Stomach smooth muscle (tissue), 2 donors: ENCODE measurements around the gene NR4A2.

Source experiments
- H3K27ac ChIP-seq: one replicate; pipeline ENCODE4 v1.7.0; 2013; ENCODE audit warnings: mild to moderate bottlenecking, low read length, inconsistent platforms
- H3K27me3 ChIP-seq, 2 donors: one replicate each; pipeline ENCODE4 v1.7.0; 2013; ENCODE audit warnings: low read length in 2 of 2; ENCODE audit not compliant: insufficient read depth in 2 of 2, control insufficient read depth in 1 of 2
- H3K36me3 ChIP-seq, 2 donors: one replicate each; pipeline ENCODE4 v1.7.0; 2013; ENCODE audit warnings: low read length in 2 of 2; ENCODE audit not compliant: control insufficient read depth in 2 of 2, insufficient read depth in 2 of 2
- H3K4me1 ChIP-seq: one replicate; pipeline ENCODE4 v1.7.0; 2013; ENCODE audit warnings: low read length; ENCODE audit not compliant: control insufficient read depth, insufficient read depth
- H3K4me3 ChIP-seq, 2 donors: one replicate each; pipeline ENCODE4 v1.7.0; 2013; ENCODE audit warnings: low read length in 2 of 2
- H3K9ac ChIP-seq, 2 donors: one replicate each; pipeline ENCODE4 v1.7.0; 2013; ENCODE audit warnings: low read length in 2 of 2, mild to moderate bottlenecking in 1 of 2
- H3K9me3 ChIP-seq, 2 donors: one replicate each; pipeline ENCODE4 v1.7.0; 2013; ENCODE audit warnings: low read length in 2 of 2; ENCODE audit not compliant: control insufficient read depth in 2 of 2
- donor health status: healthy.
- donor health status: Pancreatic carcinoma.

Gene NR4A2

DNA sequence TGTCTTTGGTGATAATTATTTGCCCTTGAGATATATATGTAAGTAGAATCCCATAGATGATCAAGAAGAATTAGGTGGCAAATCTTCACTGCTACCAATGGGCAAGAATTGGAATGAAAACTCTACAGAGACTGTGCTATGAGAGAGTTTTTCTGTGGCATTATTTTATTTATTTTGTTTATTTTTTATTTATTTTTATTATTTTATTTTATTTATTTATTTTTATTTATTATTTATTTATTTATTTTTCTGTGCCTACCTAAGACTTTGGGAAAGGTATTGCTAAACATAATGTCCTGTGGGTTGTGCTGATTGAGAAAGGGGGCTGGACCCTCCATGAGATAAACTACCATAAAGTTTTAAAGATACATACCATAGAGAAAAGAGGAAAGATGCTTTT, 16.6 kb upstream of the NR4A2 start:
- Histone ChIP-seq H3K36me3 (no peaks in the 10 kb centered on the region), H3K27me3 (no peaks in the 10 kb centered on the region), H3K9me3 (no peaks in the 10 kb centered on the region), H3K4me3 (no peak overlapping the region), H3K9ac (no peak overlapping the region), H3K27ac (no peak overlapping the region), H3K4me1 (no peaks in the 10 kb centered on the region)

DNA sequence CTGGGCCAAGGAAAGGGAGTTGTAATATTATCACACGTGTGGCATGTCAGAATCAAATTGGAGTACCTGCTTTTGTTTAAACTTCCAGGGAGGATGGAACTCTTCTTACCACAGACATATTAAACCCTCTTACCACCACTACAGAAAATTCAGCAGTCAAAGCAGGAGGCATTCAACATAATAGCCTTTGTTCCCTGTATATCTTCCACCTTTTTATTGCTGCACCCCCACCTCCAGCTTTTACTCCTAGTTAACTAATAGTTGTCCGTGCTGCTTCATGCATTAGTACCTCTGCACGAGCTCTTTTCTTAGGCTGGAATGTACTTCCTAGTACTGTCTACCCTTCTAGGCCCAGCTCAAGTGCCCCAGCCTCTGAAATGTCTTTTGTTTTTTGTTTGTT, 14.9 kb upstream of the NR4A2 start:
- no peaks in the 10 kb centered on the region for H3K9me3 ChIP-seq
- no peaks in the 10 kb centered on the region for H3K27me3 ChIP-seq
- peaks cover 3% of the 10 kb centered on the region for H3K4me1 ChIP-seq
- no peak overlapping the region for H3K9ac ChIP-seq
- no peaks in the 10 kb centered on the region for H3K36me3 ChIP-seq
- no peak overlapping the region for H3K4me3 ChIP-seq
- no peak overlapping the region for H3K27ac ChIP-seq

DNA sequence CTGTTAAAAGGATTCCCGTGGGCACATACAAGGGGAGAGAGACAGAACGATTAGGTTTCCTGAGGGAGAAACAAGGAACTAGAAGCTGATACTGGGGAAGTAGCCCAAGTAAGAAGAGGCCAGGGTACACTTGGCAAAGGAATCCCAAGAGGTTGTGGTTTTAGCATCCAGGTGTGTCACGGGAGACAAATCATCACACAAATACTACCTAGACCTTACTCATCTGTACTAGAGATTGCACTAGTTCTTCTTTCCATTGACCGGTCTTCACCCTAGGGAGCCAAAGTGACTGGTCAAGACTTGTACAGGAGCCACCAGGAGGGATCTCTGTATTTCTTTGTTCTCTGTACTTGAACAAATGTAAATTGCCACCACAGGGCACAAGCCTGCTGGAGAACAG, 14.2 kb upstream of the NR4A2 start:
- H3K27ac ChIP-seq: no peak overlapping the region
- H3K27me3 ChIP-seq: no peaks in the 10 kb centered on the region
- no peaks in the 10 kb centered on the region for H3K36me3 ChIP-seq
- no peaks in the 10 kb centered on the region for H3K9me3 ChIP-seq
- peaks cover 3% of the 10 kb centered on the region for H3K4me1 ChIP-seq
- H3K4me3 ChIP-seq: no peak overlapping the region
- no peak overlapping the region for H3K9ac ChIP-seq

DNA sequence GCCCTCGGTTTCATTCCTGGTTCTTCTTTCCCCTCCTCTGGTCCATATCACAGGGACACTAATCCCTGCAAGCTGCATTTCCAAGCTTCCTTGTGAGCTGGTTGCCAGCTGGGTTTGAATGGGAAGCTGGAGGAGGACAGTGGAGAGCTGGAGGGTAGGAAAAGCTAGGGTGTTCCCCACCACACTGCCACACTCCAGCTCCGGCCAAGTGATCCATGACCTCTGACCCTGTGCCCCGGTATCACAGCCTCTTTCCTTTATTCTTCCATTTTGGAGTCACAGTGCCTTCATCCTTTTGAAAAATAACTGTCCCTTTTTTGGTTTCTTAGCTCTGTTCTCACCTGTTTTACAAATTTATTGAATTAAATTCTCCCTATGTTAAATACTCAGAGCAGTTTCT, 13.1 kb upstream of the NR4A2 start:
- H3K36me3 ChIP-seq: no peaks in the 10 kb centered on the region
- H3K4me3 ChIP-seq: no peak overlapping the region
- H3K4me1 ChIP-seq: peaks cover 3% of the 10 kb centered on the region
- no peak overlapping the region for H3K27ac ChIP-seq
- no peaks in the 10 kb centered on the region for H3K27me3 ChIP-seq
- H3K9ac ChIP-seq: no peak overlapping the region
- no peaks in the 10 kb centered on the region for H3K9me3 ChIP-seq

DNA sequence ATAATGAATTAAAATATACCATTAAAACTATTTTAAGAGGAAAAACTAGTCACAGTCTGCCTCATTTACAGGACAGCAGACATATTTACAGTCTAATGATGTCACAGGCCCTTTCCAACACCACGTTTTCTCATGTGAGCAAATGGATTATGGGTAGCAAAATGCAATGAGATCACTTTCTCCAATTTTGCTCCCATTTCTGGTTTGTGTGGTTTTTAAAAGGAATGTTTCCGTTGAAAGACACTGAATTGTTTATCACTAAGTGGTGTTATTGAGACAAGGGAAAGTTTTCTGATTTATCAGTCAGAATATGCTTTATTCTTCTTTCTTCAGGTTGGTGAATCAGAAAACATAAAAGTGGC, 11.4 kb upstream of the NR4A2 start:
- Histone ChIP-seq H3K4me1 (peaks cover 3% of the 10 kb centered on the region), H3K4me3 (no peak overlapping the region), H3K27ac (no peak overlapping the region), H3K27me3 (no peaks in the 10 kb centered on the region), H3K9ac (no peak overlapping the region), H3K36me3 (no peaks in the 10 kb centered on the region), H3K9me3 (no peaks in the 10 kb centered on the region)

DNA sequence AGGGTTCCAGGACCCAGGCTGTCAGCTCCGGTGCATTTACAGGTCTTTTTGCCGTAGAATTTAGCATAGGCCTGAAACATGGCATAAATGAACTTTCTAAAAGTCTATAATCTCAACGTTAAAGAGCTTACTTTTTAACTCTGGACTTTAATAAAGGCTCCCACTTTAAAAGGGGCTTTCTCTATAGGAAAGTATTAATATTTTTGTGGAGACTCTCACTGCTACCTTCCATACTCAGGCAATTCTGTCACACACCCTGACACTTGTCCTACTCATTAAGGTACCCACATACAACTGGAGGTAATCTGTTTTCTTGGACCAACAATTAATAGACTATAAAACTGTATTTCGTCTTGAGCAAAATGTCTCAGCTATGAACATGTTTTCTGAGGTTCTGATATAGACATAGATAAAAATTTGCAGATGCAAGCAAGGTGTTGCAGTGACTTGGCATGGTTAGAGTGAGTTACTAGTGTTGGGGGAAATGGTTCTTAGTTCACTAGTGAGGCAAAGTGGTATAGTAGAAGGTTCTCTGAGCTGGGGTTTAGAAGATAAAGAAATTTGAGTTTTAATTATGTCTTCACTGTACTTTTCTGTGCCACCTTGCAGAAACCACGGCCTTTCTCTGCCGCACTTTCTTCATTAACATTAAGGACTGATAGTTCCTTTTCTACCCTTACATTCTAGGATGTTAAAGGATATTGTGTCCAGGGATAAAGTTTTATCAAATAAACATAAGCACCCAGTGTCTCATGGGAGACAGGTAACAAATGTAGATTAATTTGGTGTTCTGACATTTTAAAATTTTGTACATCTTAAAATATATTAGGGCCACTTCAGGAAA, 10.8 kb upstream of the NR4A2 start:
- H3K27ac ChIP-seq: peak overlapping the region; percentile 85
- peaks cover 3% of the 10 kb centered on the region for H3K4me1 ChIP-seq
- H3K9me3 ChIP-seq: no peaks in the 10 kb centered on the region
- peak overlapping the region; percentile 89 to 90 for H3K9ac ChIP-seq
- no peaks in the 10 kb centered on the region for H3K27me3 ChIP-seq
- no peaks in the 10 kb centered on the region for H3K36me3 ChIP-seq
- H3K4me3 ChIP-seq: peak overlapping the region; percentile 77 to 91

DNA sequence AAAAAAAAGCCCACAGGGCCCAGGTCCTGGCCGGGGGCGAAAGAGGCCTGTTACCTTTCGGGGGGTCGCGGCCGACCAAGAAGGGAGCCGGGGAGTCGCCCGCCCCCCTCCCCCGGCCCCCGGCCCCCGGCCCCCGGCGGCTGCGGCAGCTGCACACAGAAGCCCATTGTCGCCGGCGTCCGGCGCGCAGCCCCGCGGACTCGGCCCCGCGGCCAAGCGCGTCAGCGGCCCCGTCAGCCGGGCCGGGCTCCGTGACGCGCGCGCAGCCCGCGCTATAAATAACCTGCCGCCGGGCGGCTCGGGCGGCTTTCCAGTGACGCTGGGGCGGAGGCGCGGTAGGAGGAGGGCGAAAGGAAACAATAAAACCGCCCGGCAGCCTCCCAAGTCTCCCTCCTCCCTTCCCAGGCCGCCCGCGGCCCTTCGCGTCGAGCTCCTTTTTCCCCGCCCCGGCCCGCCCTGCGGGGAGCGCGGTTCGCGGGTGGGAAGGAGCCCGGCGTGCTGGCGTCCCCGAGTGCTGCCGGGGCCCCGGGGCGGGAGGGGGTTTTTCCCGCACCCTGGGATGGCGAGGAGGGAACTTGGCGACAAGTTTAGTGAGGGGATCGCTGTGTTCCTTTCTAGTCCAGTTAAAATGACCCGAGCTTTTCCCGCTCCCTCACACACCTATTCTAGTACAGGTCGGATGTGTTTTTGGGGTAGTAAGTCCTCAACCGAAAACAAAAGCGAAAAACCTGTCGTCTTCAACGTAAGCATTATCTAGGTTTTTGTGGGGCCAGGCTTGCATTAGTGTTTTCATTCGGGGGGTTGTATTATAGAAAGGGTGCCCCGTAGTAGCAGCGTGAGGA, 10.0 kb upstream of the NR4A2 start:
- H3K27me3 ChIP-seq: no peaks in the 10 kb centered on the region
- peak overlapping the region; percentile 99 for H3K27ac ChIP-seq
- no peaks in the 10 kb centered on the region for H3K9me3 ChIP-seq
- no peaks in the 10 kb centered on the region for H3K36me3 ChIP-seq
- H3K4me3 ChIP-seq: peak overlapping the region; percentile 83 to 91
- peaks cover 3% of the 10 kb centered on the region for H3K4me1 ChIP-seq
- H3K9ac ChIP-seq: peak overlapping the region; percentile 98 to 100

DNA sequence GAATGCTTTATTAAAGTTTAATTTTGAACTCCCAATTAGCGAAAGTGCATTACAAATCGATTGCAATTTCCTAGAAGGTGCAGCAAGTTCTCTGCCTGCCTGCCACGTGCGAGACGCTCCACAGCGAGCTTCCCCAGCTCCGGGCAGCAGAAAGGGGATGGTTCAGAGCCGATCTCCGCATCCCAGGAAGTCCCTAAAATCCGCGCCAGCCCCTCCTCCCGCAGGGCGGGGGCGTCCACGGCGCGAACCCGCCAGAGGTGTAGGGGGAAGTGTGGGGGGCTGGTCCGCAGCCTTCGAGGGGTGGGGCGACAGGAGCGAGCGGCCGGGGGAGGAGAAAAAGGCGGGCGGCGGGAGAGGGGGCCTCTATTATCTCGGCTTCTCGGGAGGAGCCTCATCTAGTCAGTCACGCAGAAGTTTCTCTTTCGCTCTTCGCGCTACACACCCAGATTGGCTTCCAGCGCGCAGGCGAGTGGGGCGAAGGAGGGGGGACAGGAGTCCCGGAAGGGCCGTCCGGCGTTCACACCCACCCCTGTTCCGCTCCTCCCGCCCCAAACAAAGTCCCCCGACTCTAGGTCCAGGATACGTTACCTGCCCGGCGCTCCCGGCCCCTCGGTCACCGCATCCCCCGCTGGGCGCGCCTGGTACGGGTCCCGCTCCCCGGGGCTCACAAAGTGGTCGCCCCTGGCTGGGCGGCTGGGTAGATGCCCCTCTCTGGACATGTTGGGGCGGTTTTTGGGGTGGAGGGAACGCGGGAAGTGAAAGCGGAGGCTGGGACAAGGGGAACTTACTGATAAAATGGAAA, 9.1 kb upstream of the NR4A2 start:
- no peaks in the 10 kb centered on the region for H3K27me3 ChIP-seq
- no peaks in the 10 kb centered on the region for H3K9me3 ChIP-seq
- no peaks in the 10 kb centered on the region for H3K36me3 ChIP-seq
- peak overlapping the region; percentile 77 to 83 for H3K4me3 ChIP-seq
- peak overlapping the region; percentile 99 for H3K27ac ChIP-seq
- peak overlapping the region; percentile 98 to 100 for H3K9ac ChIP-seq
- H3K4me1 ChIP-seq: peaks cover 3% of the 10 kb centered on the region

DNA sequence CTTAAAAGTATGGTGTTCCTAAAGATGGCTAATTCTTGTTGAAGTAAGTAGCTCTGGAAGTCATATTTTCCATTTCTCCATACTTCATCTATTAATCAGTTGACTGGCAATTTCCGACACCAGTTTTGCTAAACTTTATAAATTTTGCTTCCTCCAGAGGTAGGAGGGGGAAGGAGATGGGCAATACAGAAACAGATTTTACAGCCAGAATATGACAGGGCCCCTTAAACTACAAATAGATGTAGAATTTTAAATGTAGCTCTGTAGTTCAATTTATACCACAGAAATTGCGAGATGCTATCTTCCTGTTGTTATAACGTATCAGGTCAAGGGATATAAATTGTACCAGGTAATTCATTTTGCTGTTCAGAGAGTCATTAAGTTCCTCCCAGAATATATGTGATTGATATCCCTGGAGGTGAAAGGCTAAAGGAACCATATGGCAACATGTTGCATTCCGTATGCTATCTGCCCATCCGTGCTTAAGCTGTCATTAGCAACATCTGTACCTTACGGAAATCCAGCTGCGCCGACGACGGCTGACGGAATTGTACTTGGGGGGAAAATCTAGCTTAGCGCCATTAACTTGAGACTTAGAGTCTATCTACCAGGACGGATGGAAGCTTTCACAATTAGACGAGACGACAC, 8.4 kb upstream of the NR4A2 start:
- H3K9ac ChIP-seq: peak overlapping the region; percentile 98 to 100
- H3K36me3 ChIP-seq: no peaks in the 10 kb centered on the region
- H3K27me3 ChIP-seq: no peaks in the 10 kb centered on the region
- H3K4me3 ChIP-seq: peak overlapping the region; percentile 77 to 83
- no peaks in the 10 kb centered on the region for H3K9me3 ChIP-seq
- peaks cover 3% of the 10 kb centered on the region for H3K4me1 ChIP-seq
- H3K27ac ChIP-seq: peak overlapping the region; percentile 99

DNA sequence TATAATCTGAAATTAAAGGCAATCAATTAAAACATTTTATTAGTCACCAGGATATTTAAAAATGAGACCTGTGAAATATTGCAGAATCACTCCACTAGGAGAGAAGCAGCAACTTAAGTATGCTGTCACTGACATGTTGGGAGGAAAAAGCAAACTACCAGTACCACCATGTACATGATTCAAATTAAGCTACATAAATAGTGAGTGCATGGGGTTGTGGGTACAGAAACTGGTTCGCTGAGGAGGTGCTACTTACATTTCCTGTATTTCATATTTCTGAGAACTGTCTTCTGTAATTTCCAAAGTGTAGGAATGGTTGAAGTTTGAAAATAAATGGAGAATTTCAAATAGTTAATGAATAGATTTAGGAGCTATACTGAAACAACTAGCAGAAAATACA, 7.9 kb upstream of the NR4A2 start:
- H3K4me3 ChIP-seq: no peak overlapping the region

More for the DNA sequence above, 7.9 kb upstream of the NR4A2 start:
- Histone ChIP-seq H3K27ac (peak overlapping the region; percentile 99), H3K27me3 (no peaks in the 10 kb centered on the region), H3K9ac (no peak overlapping the region), H3K9me3 (no peaks in the 10 kb centered on the region), H3K4me1 (peaks cover 3% of the 10 kb centered on the region), H3K36me3 (no peaks in the 10 kb centered on the region)
